ENCODE data around the gene MAFB.

MAFB gene

GRCh38 chr20:40675599-40676221 lies 13.3 kb downstream of the MAFB start:
- no peak for TF ChIP-seq CTCF (IDR thresholded peaks at IDR 0.05)
- Histone ChIP-seq H3K27ac (no peak overlapping the region), H3K36me3 (no peaks in the 10 kb centered on the region), H3K4me3 (ENCODE audit: low read depth in 1 of 2, low read length in 1 of 2) (no peak overlapping the region), H3K4me1 (ENCODE audit: control insufficient read depth in 1 of 2, insufficient read depth in 1 of 2, low read depth in 1 of 2, low read length in 1 of 2) (no peaks in the 10 kb centered on the region), H3K27me3 (peaks cover 85% of the 10 kb centered on the region), H3K9me3 (no peaks in the 10 kb centered on the region)

- TF ChIP-seq CTCF (IDR thresholded peaks at IDR 0.05) = no peak
- H3K27ac ChIP-seq = no peak overlapping the region
- no peaks in the 10 kb centered on the region for H3K4me1 ChIP-seq (ENCODE audit: control insufficient read depth in 1 of 2, insufficient read depth in 1 of 2, low read depth in 1 of 2, low read length in 1 of 2)
- H3K27me3 ChIP-seq = peaks cover 63% of the 10 kb centered on the region
- H3K9me3 ChIP-seq = no peaks in the 10 kb centered on the region
- no peak overlapping the region for H3K4me3 ChIP-seq (ENCODE audit: low read depth in 1 of 2, low read length in 1 of 2)
- no peaks in the 10 kb centered on the region for H3K36me3 ChIP-seq
Measured at GRCh38 chr20:40673442-40673841, 15.6 kb downstream of the MAFB start.

- Histone ChIP-seq H3K4me1 (ENCODE audit: control insufficient read depth in 1 of 2, insufficient read depth in 1 of 2, low read depth in 1 of 2, low read length in 1 of 2) (no peaks in the 10 kb centered on the region), H3K27me3 (peaks cover 49% of the 10 kb centered on the region), H3K27ac (no peak overlapping the region), H3K4me3 (ENCODE audit: low read depth in 1 of 2, low read length in 1 of 2) (no peak overlapping the region), H3K36me3 (no peaks in the 10 kb centered on the region), H3K9me3 (no peaks in the 10 kb centered on the region)
- TF ChIP-seq CTCF (IDR thresholded peaks at IDR 0.05) = no peak
Measured at GRCh38 chr20:40672095-40672494, 16.9 kb downstream of the MAFB start.

GRCh38 chr20:40670253-40670652 lies 18.8 kb downstream of the MAFB start:
- Histone ChIP-seq H3K4me1 (ENCODE audit: control insufficient read depth in 1 of 2, insufficient read depth in 1 of 2, low read depth in 1 of 2, low read length in 1 of 2) (no peaks in the 10 kb centered on the region), H3K27ac (no peak overlapping the region), H3K36me3 (no peaks in the 10 kb centered on the region), H3K9me3 (no peaks in the 10 kb centered on the region), H3K27me3 (peaks cover 31% of the 10 kb centered on the region), H3K4me3 (ENCODE audit: low read depth in 1 of 2, low read length in 1 of 2) (no peak overlapping the region)
- TF ChIP-seq CTCF (IDR thresholded peaks at IDR 0.05) = no peak

DNA sequence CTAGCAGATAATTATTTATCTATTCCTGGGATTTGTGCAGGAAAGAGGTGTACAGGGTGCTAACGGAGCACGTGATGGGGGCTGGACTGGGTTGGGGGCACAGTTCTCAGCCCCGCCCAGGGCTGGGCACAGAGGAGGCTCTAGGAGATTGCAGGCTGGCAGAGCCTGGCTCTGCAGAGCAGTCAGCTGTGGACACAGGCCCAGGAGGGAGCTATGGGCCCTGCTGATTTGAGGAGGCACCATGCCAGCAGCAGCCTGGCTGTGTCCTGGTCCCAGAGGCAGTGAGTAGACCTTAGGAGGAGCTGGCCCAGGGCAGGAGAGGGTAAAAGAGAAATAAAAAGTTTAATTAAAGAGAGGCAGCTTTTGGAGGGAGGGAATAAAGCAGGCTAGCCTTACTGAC lies 19.3 kb downstream of the MAFB start:
- TF ChIP-seq CTCF (IDR thresholded peaks at IDR 0.05) = no peak
- Histone ChIP-seq H3K4me3 (ENCODE audit: low read depth in 1 of 2, low read length in 1 of 2) (no peak overlapping the region), H3K4me1 (ENCODE audit: control insufficient read depth in 1 of 2, insufficient read depth in 1 of 2, low read depth in 1 of 2, low read length in 1 of 2) (no peaks in the 10 kb centered on the region), H3K27me3 (peaks cover 25% of the 10 kb centered on the region), H3K36me3 (no peaks in the 10 kb centered on the region), H3K27ac (no peak overlapping the region), H3K9me3 (no peaks in the 10 kb centered on the region)

Data from neutrophil (primary cell).